C4-2B (cell line): Measurements from ENCODE around the gene CAMK2G.

Experiments used
- CTCF ChIP-seq: fragments of 450-650 bp; conservative IDR thresholded peaks from 2 replicates; pipeline ENCODE4 v1.5.1; 2017; ENCODE audit warnings: mild to moderate bottlenecking
- ZFX ChIP-seq: fragments of 450-650 bp; IDR thresholded peaks from 2 replicates; pipeline ENCODE4 v1.6.1; 2017

- TF ChIP-seq CTCF (no peak), ZFX (no peak)
These were observed 14.4 kb downstream of the CAMK2G start for GRCh38 chr10:73859784-73860491.
